Stimulated activated CD4-positive, alpha-beta T cell treated with anti-CD3 and anti-CD28 coated beads, Interleukin-1b, Interleukin-23, amount 100 ng/mL, for 4 hours (primary cell): ENCODE measurements around the gene OR8D1.
"Not testable (repeated sequence)": the region's sequence is repeated elsewhere in the genome, so short reads cannot be mapped to it uniquely, and the experiment has no call there.

ENCODE experiments used
- DNase-seq, 2 donors: peaks; one replicate each; pipeline ENCODE4 v3.0.0-alpha.2; 2020; ENCODE audit warnings: low read depth in 2 of 2

OR8D1 gene

DNA sequence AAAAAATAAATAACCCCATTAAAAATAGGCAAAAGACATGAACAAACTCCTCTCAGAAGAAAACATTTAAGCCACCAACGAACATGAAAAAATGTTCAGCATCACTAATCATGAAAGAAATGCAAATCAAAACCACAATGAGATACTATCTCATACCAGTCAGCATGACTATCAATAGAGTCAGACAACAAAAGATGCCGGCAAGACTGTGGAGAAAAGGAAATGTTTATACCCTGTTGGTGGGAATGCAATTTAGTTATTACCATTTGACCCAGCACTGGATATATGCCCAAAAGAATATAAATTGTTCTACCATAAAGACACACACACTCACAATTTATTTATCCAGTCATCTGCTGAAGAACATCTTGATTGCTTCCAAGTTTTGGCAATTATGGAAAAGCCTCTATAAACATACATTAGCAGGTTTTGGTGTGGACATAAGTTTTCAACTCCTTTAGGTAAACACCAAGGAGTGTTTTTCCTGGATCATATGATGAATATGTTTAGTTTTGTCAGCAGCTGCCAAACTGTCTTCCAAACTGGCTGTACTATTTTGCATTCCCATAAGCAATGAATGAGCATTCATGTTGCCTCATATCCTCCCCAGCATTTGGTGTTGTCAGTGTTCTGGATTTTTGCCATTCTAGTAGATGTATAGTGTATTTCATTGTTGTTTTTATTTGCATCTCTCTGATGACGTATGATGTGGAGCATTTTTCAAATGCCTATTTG is 28.0 kb downstream of the OR8D1 start:
- DNase-seq, result no peak

GRCh38 chr11:124278261-124278660 is 35.5 kb downstream of the OR8D1 start:
- no peak for DNase-seq

GRCh38 chr11:124277804-124278203 is 35.9 kb downstream of the OR8D1 start:
- DNase-seq, result no peak

DNA sequence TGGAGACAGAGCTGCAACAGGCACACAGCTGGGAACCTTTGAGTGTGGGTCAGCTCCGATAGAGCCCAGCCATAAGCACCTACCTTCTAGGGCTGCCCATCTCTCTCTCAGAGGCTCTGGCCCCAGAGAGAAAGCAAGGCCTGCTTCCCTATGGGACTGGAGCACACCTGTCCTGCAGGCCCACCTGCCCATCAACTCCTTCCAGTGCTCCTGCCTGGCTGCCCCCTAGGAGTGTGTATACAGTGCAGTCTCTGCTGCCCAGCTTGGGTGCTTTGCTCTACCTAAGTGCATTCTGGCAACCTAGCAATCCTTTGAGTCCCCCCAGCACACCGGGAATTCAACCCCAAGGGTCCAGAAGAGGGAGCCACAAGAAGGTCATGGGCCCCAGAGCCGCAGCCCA is 36.5 kb downstream of the OR8D1 start:
- DNase-seq, result no peak

DNA sequence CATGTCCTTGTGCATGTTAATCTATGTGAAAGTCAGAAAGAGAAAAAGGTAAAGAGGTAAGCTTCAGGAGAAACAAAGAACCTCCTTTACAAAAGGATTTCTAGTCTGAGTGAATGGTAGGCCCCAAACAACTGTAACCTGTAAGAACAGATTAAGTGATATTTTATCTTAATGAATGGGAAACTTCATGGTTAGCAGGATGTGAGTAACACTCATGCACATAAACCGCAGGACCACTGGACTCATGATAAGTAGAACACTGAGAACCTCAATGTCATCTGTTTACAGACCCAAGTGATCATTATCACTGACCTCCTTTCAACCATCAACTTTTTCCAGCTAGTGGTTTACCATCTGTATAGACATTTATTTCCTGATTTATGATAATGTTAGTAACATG is 37.7 kb downstream of the OR8D1 start:
- DNase-seq, result no peak

DNA sequence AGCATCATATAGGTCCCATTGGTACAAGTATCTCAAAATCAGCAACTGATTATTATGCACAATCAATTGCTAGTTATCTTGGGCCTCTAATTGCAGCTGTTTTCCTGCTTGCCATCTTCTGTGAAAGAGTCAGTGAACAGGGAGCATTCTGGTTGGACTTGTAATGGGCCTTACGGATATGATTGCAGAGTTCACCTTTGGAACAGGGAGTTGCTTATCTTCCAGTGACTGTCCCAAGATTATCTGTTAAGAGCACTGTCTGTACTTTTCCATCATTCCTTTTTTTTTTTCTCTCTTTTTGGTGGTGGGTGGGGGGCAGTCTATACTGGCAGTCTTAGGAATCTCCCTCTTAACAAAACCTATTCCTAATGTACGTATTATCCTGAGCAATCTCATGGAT is 39.7 kb downstream of the OR8D1 start:
- no peak for DNase-seq

GRCh38 chr11:124270886-124271285 is 42.9 kb downstream of the OR8D1 start:
- DNase-seq, result not testable (repeated sequence)

- not testable (repeated sequence) for DNase-seq
Measured at GRCh38 chr11:124265041-124265440, 48.7 kb downstream of the OR8D1 start.

GRCh38 chr11:124256076-124256475 is 57.7 kb downstream of the OR8D1 start, which contains the start of gene OR8G5:
OR8G5 (plus strand) TSS chr11:124256376; CDS start chr11:124264932, 8,556 bp downstream.
- DNase-seq, result no peak
